Breast epithelium (tissue), 4 donors: Measurements from ENCODE around the gene ADAMTS1. TPM values are rescaled to one million over a fixed set of nuclear protein-coding genes. Genes with fewer than 3 reads are reported as not detected.

Experiments used
- DNase-seq, 2 donors: peaks; one replicate each; pipeline ENCODE4 v3.0.0-alpha.2; 2019; ENCODE audit warnings: low spot score in 2 of 2
- H3K27ac ChIP-seq, 2 donors: fragments of 200-600 bp; sonication (generic) in 1 of 2; one replicate each; pipeline ENCODE4 v1.5.1; 2016 to 2019; ENCODE audit warnings: mild to moderate bottlenecking in 1 of 2
- H3K27me3 ChIP-seq, 2 donors: fragments of 200-600 bp; sonication (generic) in 1 of 2; one replicate each; pipeline versions ENCODE4 v1.5.1 to v1.6.0; 2017 to 2019; ENCODE audit warnings: control low read depth in 1 of 2, mild to moderate bottlenecking in 1 of 2
- H3K36me3 ChIP-seq: fragments of 200-600 bp; one replicate; pipeline ENCODE4 v1.5.1; 2019
- H3K4me1 ChIP-seq, 2 donors: fragments of 200-600 bp; sonication (generic); one replicate each; pipeline ENCODE4 v1.5.1; 2016 to 2019; ENCODE audit warnings: control low read depth in 1 of 2
- H3K4me3 ChIP-seq, 3 donors: fragments of 200-600 bp; sonication (generic); 1 replicate in 2 of 3; 2 replicates in 1 of 3; pipeline ENCODE4 v1.5.1; 2016 to 2019; ENCODE audit warnings: mild to moderate bottlenecking in 3 of 3, moderate library complexity in 2 of 3
- H3K9me3 ChIP-seq, 2 donors: fragments of 200-600 bp; sonication (generic) in 1 of 2; one replicate each; pipeline ENCODE4 v1.5.1; 2016 to 2019; ENCODE audit warnings: control low read depth in 1 of 2
- POLR2A ChIP-seq: fragments of 450-650 bp; IDR thresholded peaks from one replicate; pipeline ENCODE4 v1.6.1; 2016; ENCODE audit warnings: antibody characterized with exemption, mild to moderate bottlenecking, moderate library complexity
- POLR2AphosphoS5 ChIP-seq, 3 donors: sonication (generic); formaldehyde crosslinking; IDR thresholded peaks; one replicate each; pipeline ENCODE4 v1.6.1; 2017; ENCODE audit warnings: antibody characterized with exemption in 3 of 3
- intact Hi-C: fragments of 100-400 bp; cut with DNase I; formaldehyde crosslinking; loops from one replicate; pipeline ENCODE4 v1.15.1; 2023; ENCODE audit warnings: low total_unique reads
- total RNA-seq, 3 donors: library from RNA; depleted of rRNA; stranded (reverse); fragments of >200 nt; gene quantifications; one replicate each; pipeline ENCODE4 v1.1.0, GENCODE V29; 2016
- TF ChIP-seq, protein P1 (sequence below), 3 donors: fragments of 450-650 bp; IDR thresholded peaks; one replicate each; pipeline ENCODE4 v1.5.1; 2016 to 2017; ENCODE audit warnings: antibody characterized with exemption in 3 of 3, mild to moderate bottlenecking in 3 of 3, moderate library complexity in 3 of 3

ADAMTS1 gene
- total RNA-seq, 3 donors from 2014 or later: 72.0 to 198 (median 72.7) TPM

DNA sequence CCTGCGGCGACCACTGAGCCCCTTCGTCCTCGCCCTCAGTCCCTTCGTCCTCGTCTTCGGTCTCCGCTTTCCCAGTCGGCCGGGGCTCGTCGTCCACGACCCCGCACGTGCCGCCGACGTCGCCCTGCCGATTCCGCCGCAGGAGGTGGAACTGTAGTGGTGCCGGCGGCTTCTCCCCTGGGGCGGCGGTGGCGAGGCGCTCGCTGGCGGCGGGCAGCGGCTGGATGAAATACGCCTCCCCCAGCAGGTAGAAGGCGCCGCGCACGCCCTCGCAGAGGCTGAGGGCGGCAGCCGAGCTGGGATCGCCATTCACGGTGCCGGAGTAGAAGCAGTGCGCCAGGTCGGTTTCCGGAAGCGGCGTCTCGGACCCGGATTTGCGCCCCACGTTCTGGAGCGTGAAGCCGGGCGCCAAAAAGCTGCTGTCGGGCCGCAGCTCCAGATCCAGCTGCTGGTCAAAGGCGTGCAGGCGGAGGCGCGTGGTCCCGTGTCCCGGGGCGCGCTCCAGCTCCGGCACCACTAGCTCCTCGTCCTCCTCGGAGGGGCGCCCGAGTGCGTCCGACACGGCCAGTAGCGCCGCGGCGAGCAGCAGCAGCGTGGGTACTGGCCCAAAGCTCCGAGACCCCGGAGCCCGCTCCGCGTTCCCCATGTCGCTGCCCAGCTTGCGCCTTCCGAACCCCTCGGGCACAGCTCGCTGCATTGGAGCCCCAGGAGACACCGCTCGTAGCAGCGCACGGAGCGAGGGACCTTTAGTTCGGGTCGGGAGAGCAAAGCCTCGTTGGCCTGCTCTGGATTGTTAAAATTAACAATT, 747 bp downstream of the ADAMTS1 start:
- peak in 1 of 2 donors; percentile 24 for DNase-seq
- Histone ChIP-seq H3K4me1 (no peaks in the 10 kb centered on the region), H3K27me3 (no peaks in the 10 kb centered on the region), H3K4me3 (peak overlapping the region; percentile 69 to 94 (median 83)), H3K36me3 (no peaks in the 10 kb centered on the region), H3K27ac (peak overlapping the region; percentile 85 to 98), H3K9me3 (no peaks in the 10 kb centered on the region)
- intact Hi-C loops: no loop called here
- TF ChIP-seq, protein P1, sequence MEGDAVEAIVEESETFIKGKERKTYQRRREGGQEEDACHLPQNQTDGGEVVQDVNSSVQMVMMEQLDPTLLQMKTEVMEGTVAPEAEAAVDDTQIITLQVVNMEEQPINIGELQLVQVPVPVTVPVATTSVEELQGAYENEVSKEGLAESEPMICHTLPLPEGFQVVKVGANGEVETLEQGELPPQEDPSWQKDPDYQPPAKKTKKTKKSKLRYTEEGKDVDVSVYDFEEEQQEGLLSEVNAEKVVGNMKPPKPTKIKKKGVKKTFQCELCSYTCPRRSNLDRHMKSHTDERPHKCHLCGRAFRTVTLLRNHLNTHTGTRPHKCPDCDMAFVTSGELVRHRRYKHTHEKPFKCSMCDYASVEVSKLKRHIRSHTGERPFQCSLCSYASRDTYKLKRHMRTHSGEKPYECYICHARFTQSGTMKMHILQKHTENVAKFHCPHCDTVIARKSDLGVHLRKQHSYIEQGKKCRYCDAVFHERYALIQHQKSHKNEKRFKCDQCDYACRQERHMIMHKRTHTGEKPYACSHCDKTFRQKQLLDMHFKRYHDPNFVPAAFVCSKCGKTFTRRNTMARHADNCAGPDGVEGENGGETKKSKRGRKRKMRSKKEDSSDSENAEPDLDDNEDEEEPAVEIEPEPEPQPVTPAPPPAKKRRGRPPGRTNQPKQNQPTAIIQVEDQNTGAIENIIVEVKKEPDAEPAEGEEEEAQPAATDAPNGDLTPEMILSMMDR (IDR thresholded peaks at IDR 0.05): no peak
- no peak for TF ChIP-seq POLR2AphosphoS5 (IDR thresholded peaks at IDR 0.05)
- TF ChIP-seq POLR2A: no peak

DNA sequence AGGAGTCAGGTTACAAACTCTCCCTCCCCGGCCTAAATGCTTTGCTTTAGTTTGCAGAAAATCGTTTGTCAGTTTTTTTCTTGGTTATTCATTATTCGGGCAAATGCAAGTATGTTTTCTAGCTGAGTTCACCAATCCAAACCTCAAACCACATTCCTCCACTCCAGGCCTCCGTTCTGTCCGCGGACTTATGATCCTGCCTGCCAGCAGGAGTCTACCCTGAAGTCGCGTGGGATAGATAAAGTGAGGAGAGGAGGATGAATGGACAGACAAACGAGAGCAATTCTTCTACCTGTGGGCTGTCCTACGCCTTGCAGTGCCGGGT, 1.3 kb downstream of the ADAMTS1 start:
- intact Hi-C loops: no loop called here
- no peak for TF ChIP-seq POLR2AphosphoS5 (IDR thresholded peaks at IDR 0.05)
- Histone ChIP-seq H3K4me3 (peak overlapping the region; percentile 69 to 94 (median 83)), H3K4me1 (no peaks in the 10 kb centered on the region), H3K36me3 (no peaks in the 10 kb centered on the region), H3K27ac (peak overlapping the region; percentile 85 to 98), H3K9me3 (no peaks in the 10 kb centered on the region), H3K27me3 (no peaks in the 10 kb centered on the region)
- no peak for DNase-seq

DNA sequence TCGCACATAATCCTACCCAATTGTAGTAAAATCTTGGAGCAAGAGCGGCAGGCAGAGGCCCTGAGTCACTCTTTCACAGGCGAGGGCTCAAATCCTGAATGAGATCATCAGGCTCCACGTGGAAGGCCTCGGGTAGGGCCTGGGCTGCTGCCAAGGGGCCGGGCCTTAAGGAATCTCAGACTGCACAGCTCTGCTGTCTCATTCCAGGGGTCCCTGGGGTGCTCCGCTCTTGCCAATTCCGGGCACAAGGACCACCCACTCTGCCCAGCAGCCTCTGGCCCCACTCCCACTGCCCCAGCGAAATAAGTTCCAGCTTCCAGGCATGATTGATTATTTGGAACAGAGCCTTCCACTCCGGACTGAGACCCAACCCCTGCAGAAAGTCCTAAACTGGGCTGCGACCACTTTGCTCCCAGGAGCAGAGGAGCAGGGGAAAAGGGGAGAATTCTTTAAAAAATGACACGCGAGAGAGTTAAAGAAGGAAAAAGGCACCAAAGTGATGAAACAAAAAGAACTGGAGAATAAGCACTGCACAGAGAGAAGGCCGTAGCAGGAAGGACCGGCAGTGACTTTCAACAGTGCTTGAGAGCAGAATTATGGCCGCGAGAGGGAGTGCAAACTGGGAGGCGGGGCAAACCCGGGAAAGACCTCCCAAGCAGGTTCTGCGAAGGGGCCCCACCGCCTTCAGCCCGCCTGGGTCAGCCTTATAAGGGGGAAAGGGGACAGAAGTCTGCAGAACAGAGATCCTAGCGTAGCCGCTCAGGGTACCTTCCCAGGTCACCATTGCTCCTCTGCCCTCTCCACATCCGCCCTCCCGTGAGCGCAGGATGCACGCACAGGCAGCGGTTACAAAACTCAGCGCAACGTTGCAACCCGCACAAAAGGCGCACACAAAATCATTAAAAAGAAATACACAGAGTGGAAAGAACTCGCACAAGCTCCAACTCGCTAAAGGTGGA, 2.0 kb downstream of the ADAMTS1 start:
- Histone ChIP-seq H3K36me3 (no peaks in the 10 kb centered on the region), H3K4me1 (no peaks in the 10 kb centered on the region), H3K27me3 (no peaks in the 10 kb centered on the region), H3K4me3 (peak overlapping the region; percentile 69 to 94 (median 83)), H3K9me3 (no peaks in the 10 kb centered on the region), H3K27ac (peak overlapping the region; percentile 85 to 98)
- peak; percentile 80 to 86 for DNase-seq
- TF ChIP-seq, protein P1 (IDR thresholded peaks at IDR 0.05): no peak
- no peak for TF ChIP-seq POLR2A
- peak; percentile 23 to 74 (median 47) for TF ChIP-seq POLR2AphosphoS5 (IDR thresholded peaks at IDR 0.05)
- intact Hi-C loops: no loop called here

DNA sequence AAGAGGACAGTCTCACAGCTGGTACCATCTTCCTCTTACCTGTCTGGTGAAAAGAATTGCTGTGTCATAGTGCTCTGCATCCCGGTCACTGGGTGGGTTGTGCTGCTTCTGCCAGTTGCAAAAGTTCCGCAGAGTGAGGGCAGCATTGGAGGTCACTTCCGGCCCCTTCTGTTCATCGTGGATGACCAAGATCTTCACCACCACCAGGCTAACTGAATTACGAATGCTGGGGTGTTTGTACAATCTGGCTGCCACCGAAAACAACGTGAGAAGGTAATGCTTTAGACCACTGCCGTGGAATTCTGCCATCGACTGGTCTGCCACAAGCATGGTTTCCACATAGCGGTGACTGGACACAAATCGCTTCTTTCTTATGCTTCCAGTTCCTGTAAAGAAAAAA, 2.9 kb downstream of the ADAMTS1 start:
- no peaks in the 10 kb centered on the region for H3K4me1 ChIP-seq
- intact Hi-C loops: no loop called here
- no peaks in the 10 kb centered on the region for H3K27me3 ChIP-seq
- H3K9me3 ChIP-seq: no peaks in the 10 kb centered on the region
- DNase-seq: no peak
- peak overlapping the region; percentile 69 to 94 (median 83) for H3K4me3 ChIP-seq
- H3K27ac ChIP-seq: peak overlapping the region; percentile 85 to 98
- no peaks in the 10 kb centered on the region for H3K36me3 ChIP-seq
- no peak for TF ChIP-seq POLR2A
- no peak for TF ChIP-seq POLR2AphosphoS5 (IDR thresholded peaks at IDR 0.05)
- TF ChIP-seq, protein P1 (IDR thresholded peaks at IDR 0.05): no peak

DNA sequence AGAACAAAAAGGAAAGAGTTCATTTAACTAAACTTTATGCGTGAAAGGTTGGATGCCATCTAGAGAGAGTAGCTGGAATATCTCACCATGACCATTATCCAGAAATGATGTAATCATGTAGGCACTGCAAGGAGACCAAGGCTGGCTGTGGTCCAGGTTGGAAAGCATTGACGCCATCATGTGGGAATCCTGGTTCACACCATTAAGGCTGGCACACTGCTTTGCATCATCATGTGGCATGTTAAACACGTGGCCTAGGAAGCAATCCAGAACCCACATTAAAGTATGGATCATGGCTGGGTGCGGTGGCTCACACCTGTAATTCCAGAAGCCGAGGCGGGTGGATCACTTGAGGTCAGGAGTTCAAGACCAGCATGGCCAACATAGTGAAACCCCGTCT, 4.3 kb downstream of the ADAMTS1 start:
- intact Hi-C loops: no loop called here
- H3K4me3 ChIP-seq: peak overlapping the region in 2 of 3 donors; percentile 83 to 94
- no peaks in the 10 kb centered on the region for H3K4me1 ChIP-seq
- H3K27me3 ChIP-seq: no peaks in the 10 kb centered on the region
- H3K27ac ChIP-seq: peak overlapping the region in 1 of 2 donors; percentile 8
- no peaks in the 10 kb centered on the region for H3K9me3 ChIP-seq
- no peaks in the 10 kb centered on the region for H3K36me3 ChIP-seq
- peak in 1 of 2 donors; percentile 65 for DNase-seq
- TF ChIP-seq POLR2AphosphoS5 (IDR thresholded peaks at IDR 0.05): peak in 1 of 3 donors; percentile 28
- TF ChIP-seq, protein P1 (IDR thresholded peaks at IDR 0.05): no peak
